B cell (primary cell): Measurements from ENCODE around the gene STEAP2. TPM values are rescaled to one million over a fixed set of nuclear protein-coding genes. Genes with fewer than 3 reads are reported as not detected.

ENCODE experiments used
- ATAC-seq: fragments of 200-7000 bp; cut with Tn5 transposase; one replicate; pipeline ENCODE4 v1.10.0; 2021; ENCODE audit warnings: low read depth, mild to moderate bottlenecking, moderate number of reproducible peaks, moderate library complexity
- CTCF ChIA-PET: fragments of 350-600 bp; sonication (Branson Sonifier 250); formaldehyde crosslinking; loops from one replicate; lab custom pipeline; 2021; ENCODE audit warnings: antibody characterized with exemption, inconsistent platforms; lab: Charles Lee
- POLR2A ChIA-PET: fragments of 350-600 bp; sonication (Branson Sonifier 250); formaldehyde crosslinking; loops from one replicate; lab custom pipeline; 2021; ENCODE audit warnings: antibody characterized with exemption; lab: Charles Lee
- DNase-seq: peaks from one replicate; pipeline ENCODE4 v3.0.0; 2013
- H2AFZ ChIP-seq: 2 replicates; pipeline ENCODE4 v1.6.1; 2012; ENCODE audit warnings: mild to moderate bottlenecking, low read depth, low read length; ENCODE audit not compliant: insufficient read depth, poor library complexity, severe bottlenecking
- H3K27ac ChIP-seq, 2 donors: 1 replicate in 1 of 2; 2 replicates in 1 of 2; pipeline ENCODE4 v1.5.1; 2012 to 2013; ENCODE audit warnings: low read length in 2 of 2, mild to moderate bottlenecking in 2 of 2, moderate library complexity in 1 of 2
- H3K27me3 ChIP-seq, 4 experiments: fragments of 200-600 bp in 1 of 4; sonication (generic) in 1 of 4; replicated peaks in 1 of 4; 1 replicate in 2 of 4; 2 replicates in 2 of 4; pipeline versions ENCODE4 v1.6.1 to v1.7.0; 2013 to 2016; ENCODE audit warnings: low read length in 3 of 4, mild to moderate bottlenecking in 2 of 4, mixed read lengths in 1 of 4, moderate library complexity in 1 of 4; ENCODE audit not compliant: insufficient read depth in 4 of 4, control insufficient read depth in 3 of 4; ENCODE audit errors: control extremely low read depth in 1 of 4
- H3K36me3 ChIP-seq, 2 experiments: replicated peaks in 1 of 2; 1 replicate in 1 of 2; 2 replicates in 1 of 2; pipeline versions ENCODE4 v1.6.1 to v1.7.1; 2013; ENCODE audit warnings: low read length in 1 of 2; ENCODE audit not compliant: insufficient read depth in 2 of 2, control insufficient read depth in 1 of 2; ENCODE audit errors: control extremely low read depth in 1 of 2, extremely low read depth in 1 of 2
- H3K4me1 ChIP-seq, 2 donors: fragments of 200-600 bp in 1 of 2; sonication (generic) in 1 of 2; 1 replicate in 1 of 2; 2 replicates in 1 of 2; pipeline versions ENCODE4 v1.5.1 to v1.6.1; 2013 to 2017; ENCODE audit warnings: low read length in 2 of 2; ENCODE audit not compliant: control insufficient read depth in 2 of 2, insufficient read depth in 2 of 2
- H3K4me2 ChIP-seq: replicated peaks from 2 replicates; pipeline ENCODE3; 2012; ENCODE audit warnings: mild to moderate bottlenecking, low read depth, low read length; ENCODE audit not compliant: poor library complexity, severe bottlenecking
- H3K4me3 ChIP-seq, 5 experiments: fragments of 200-600 bp in 1 of 5; sonication (generic) in 1 of 5; 1 replicate in 3 of 5; 2 replicates in 2 of 5; pipeline versions ENCODE4 v1.5.1 to v1.7.0; 2011 to 2016; ENCODE audit warnings: low read length in 4 of 5, mild to moderate bottlenecking in 4 of 5, low read depth in 2 of 5, control low read depth in 1 of 5, moderate library complexity in 1 of 5; ENCODE audit not compliant: insufficient read depth in 1 of 5; ENCODE audit errors: control extremely low read depth in 1 of 5, extremely low read depth in 1 of 5
- H3K79me2 ChIP-seq: fragments of 200-600 bp; sonication (generic); one replicate; pipeline ENCODE4 v1.6.0; 2016; ENCODE audit warnings: low read length; ENCODE audit not compliant: control insufficient read depth, insufficient read depth
- H3K9ac ChIP-seq: fragments of 200-600 bp; sonication (generic); 2 replicates; pipeline ENCODE4 v1.6.1; 2017; ENCODE audit warnings: mild to moderate bottlenecking, low read length, moderate library complexity
- H3K9me3 ChIP-seq, 3 donors: one replicate each; pipeline versions ENCODE4 v1.6.1 to v1.7.1; 2013; ENCODE audit warnings: low read length in 2 of 3; ENCODE audit not compliant: control insufficient read depth in 2 of 3, insufficient read depth in 1 of 3; ENCODE audit errors: control extremely low read depth in 1 of 3
- H4K20me1 ChIP-seq: 2 replicates; pipeline ENCODE4 v1.6.0; 2012; ENCODE audit warnings: mild to moderate bottlenecking, low read length; ENCODE audit not compliant: insufficient read depth, control insufficient read depth, poor library complexity, severe bottlenecking
- H3K27ac Mint-ChIP-seq: one replicate; pipeline ENCODE4 v1.8.0; 2021; ENCODE audit warnings: mixed read lengths
- H3K27me3 Mint-ChIP-seq: one replicate; pipeline ENCODE4 v1.8.0; 2021; ENCODE audit warnings: mixed read lengths
- H3K4me1 Mint-ChIP-seq: one replicate; pipeline ENCODE4 v1.8.0; 2021; ENCODE audit warnings: mixed read lengths
- H3K4me3 Mint-ChIP-seq: one replicate; pipeline ENCODE4 v1.8.0; 2021; ENCODE audit warnings: mixed read lengths
- H3K9me3 Mint-ChIP-seq: one replicate; pipeline ENCODE4 v1.8.0; 2022; ENCODE audit warnings: mixed read lengths; ENCODE audit not compliant: insufficient read depth
- EZH2 ChIP-seq: IDR thresholded peaks from 2 replicates; pipeline ENCODE4 v1.6.1; 2012; ENCODE audit warnings: borderline replicate concordance, low read depth, mild to moderate bottlenecking, moderate library complexity, low read length; ENCODE audit not compliant: insufficient read depth, poor library complexity, severe bottlenecking
- WGBS: methylation state at CpG from one replicate; pipeline ENCODE4 v1.1.5; 2013; ENCODE audit warnings: missing lambda C conversion rate; ENCODE audit not compliant: insufficient coverage; 5-methylcytosine and 5-hydroxymethylcytosine counted together
- intact Hi-C: fragments of 100-400 bp; cut with micrococcal nuclease; formaldehyde crosslinking; loops from one replicate; pipeline ENCODE4 v1.10.0; 2022
- polyA plus RNA-seq: library from polyadenylated mRNA; depleted of rRNA; stranded (reverse); fragments of >200 nt; gene quantifications from 2 replicates; pipeline ENCODE4 v1.2.3, GENCODE V29; 2012
- total RNA-seq, 2 donors: library from RNA; stranded (reverse); fragments of 120-200 nt in 1 of 2; gene quantifications; 1 replicate in 1 of 2; 2 replicates in 1 of 2; pipeline versions ENCODE4 v1.2.3 to v1.2.4, GENCODE V29; 2013 to 2022
- TF ChIP-seq, protein P1 (sequence below): fragments of 200-600 bp; IDR thresholded peaks from one replicate; pipeline ENCODE4 v1.8.0; 2022; ENCODE audit warnings: antibody characterized with exemption, mild to moderate bottlenecking

STEAP2 gene
- total and polyA plus RNA-seq, 2 donors (not counting 1 experiment from before 2014, with no cell fraction given): not detected

DNA sequence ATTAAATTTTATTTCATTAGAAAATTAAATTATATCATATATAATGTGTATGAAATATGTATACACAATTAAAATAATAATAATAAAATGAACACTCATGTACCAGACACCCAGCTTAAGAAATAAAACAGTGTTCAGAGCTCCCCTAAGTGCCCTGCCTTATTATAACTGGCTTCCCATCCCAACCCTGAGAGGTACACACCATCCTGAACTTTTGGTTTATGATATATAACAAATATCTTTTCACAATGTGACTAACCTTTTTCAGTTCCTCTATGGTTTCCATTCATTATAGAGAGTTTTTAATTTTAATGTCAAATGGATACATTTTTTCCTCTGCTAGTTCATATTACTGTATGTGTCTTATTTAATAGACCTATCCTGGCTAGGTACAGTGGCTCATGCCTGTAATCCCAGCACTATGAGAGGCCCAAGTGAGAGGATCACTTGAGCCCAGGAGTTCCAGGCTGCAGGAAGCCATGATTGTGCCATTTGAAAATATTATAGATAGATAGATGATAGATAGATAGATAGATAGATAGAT is 24.0 kb upstream of the STEAP2 start:
- H4K20me1 ChIP-seq: no peaks in the 10 kb centered on the region
- no peak overlapping the region for H2AFZ ChIP-seq
- no peak overlapping the region for H3K4me2 ChIP-seq
- H3K4me1 ChIP-seq: no peaks in the 10 kb centered on the region
- Mint-ChIP-seq H3K27me3 (no peaks in the 10 kb centered on the region), H3K4me3 (no peak overlapping the region), H3K27ac (no peak overlapping the region), H3K9me3 (peaks cover 8% of the 10 kb centered on the region), H3K4me1 (peaks cover 3% of the 10 kb centered on the region)
- H3K36me3 ChIP-seq: no peaks in the 10 kb centered on the region
- H3K27me3 ChIP-seq: no peaks in the 10 kb centered on the region
- H3K79me2 ChIP-seq: no peaks in the 10 kb centered on the region
- H3K9me3 ChIP-seq: peaks cover 1 to 12% (median 4%) of the 10 kb centered on the region in 3 donors
- POLR2A ChIA-PET: no interaction called here
- ATAC-seq (no peak), DNase-seq (no peak)
- CTCF ChIA-PET: no interaction called here
- H3K9ac ChIP-seq: no peak overlapping the region
- no peak overlapping the region for H3K4me3 ChIP-seq
- TF ChIP-seq EZH2: no peak
- TF ChIP-seq, protein P1, sequence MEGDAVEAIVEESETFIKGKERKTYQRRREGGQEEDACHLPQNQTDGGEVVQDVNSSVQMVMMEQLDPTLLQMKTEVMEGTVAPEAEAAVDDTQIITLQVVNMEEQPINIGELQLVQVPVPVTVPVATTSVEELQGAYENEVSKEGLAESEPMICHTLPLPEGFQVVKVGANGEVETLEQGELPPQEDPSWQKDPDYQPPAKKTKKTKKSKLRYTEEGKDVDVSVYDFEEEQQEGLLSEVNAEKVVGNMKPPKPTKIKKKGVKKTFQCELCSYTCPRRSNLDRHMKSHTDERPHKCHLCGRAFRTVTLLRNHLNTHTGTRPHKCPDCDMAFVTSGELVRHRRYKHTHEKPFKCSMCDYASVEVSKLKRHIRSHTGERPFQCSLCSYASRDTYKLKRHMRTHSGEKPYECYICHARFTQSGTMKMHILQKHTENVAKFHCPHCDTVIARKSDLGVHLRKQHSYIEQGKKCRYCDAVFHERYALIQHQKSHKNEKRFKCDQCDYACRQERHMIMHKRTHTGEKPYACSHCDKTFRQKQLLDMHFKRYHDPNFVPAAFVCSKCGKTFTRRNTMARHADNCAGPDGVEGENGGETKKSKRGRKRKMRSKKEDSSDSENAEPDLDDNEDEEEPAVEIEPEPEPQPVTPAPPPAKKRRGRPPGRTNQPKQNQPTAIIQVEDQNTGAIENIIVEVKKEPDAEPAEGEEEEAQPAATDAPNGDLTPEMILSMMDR: no peak
- H3K27ac ChIP-seq: no peak overlapping the region
- intact Hi-C loops: no loop called here

DNA sequence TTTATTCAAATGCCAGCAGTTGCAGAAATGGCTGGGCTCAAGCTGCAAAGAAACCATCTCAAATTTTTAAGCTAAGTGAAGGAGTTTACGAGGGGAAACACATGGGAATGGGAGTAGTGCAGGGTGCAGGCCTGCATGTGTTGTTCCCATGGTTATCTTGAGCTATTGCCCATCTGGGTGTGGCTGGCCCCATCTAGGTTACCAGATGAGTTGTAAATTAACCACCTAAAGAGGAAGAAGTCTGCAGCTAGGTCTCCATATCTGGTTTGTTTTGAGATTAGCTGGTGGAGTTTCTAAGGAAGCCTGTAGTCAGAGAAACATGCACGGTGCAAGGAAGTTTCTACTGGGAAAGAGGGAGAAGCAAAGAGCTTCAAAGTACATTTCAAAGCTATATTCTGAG is 23.3 kb upstream of the STEAP2 start:
- Histone ChIP-seq H3K4me1 (no peaks in the 10 kb centered on the region), H3K9ac (no peak overlapping the region), H3K36me3 (no peaks in the 10 kb centered on the region), H3K27me3 (no peaks in the 10 kb centered on the region), H3K79me2 (no peaks in the 10 kb centered on the region), H3K4me3 (no peak overlapping the region), H3K9me3 (peaks cover 1 to 12% (median 4%) of the 10 kb centered on the region in 3 donors), H2AFZ (no peak overlapping the region), H3K27ac (no peak overlapping the region), H4K20me1 (no peaks in the 10 kb centered on the region), H3K4me2 (no peak overlapping the region)
- ChIA-PET POLR2A (no interaction called here), CTCF (no interaction called here)
- 21% methylated on average over 2 of the region's 2 CpGs for WGBS
- peaks cover 13% of the 10 kb centered on the region for H3K9me3 Mint-ChIP-seq
- peaks cover 3% of the 10 kb centered on the region for H3K4me1 Mint-ChIP-seq
- no peaks in the 10 kb centered on the region for H3K27me3 Mint-ChIP-seq
- no peak overlapping the region for H3K4me3 Mint-ChIP-seq
- TF ChIP-seq, protein P1: no peak
- TF ChIP-seq EZH2: no peak
- DNase-seq (no peak), ATAC-seq (no peak)
- intact Hi-C loops: no loop called here
- H3K27ac Mint-ChIP-seq: no peak overlapping the region
